Calu3 (cell line): Measurements from ENCODE around the gene APBA2. TPM values are rescaled to one million over a fixed set of nuclear protein-coding genes. Genes with fewer than 3 reads are reported as not detected.

ENCODE experiments used
- BruUV-seq: library from RNA; stranded (reverse); fragments of 400-500 nt; replicated peaks from 2 replicates; lab custom pipeline; 2021; lab: Mats Ljungman, UMichigan
- CTCF ChIA-PET: fragments of 300-600 bp; sonication (Branson Sonifier 250); formaldehyde crosslinking; loops from one replicate; lab custom pipeline; 2022; ENCODE audit warnings: antibody characterized with exemption; lab: Charles Lee
- DNase-seq: peaks from one replicate; pipeline ENCODE4 v3.0.0; 2022
- H3K27ac Mint-ChIP-seq: one replicate; pipeline ENCODE4 v1.8.0; 2022; ENCODE audit warnings: mixed read lengths; ENCODE audit not compliant: unreplicated experiment
- H3K27me3 Mint-ChIP-seq: one replicate; pipeline ENCODE4 v1.8.0; 2022; ENCODE audit warnings: mixed read lengths; ENCODE audit not compliant: unreplicated experiment
- H3K36me3 Mint-ChIP-seq: one replicate; pipeline ENCODE4 v1.8.0; 2022; ENCODE audit warnings: mild to moderate bottlenecking, moderate library complexity, mixed read lengths; ENCODE audit not compliant: insufficient read depth, unreplicated experiment
- H3K4me1 Mint-ChIP-seq: one replicate; pipeline ENCODE4 v1.8.0; 2022; ENCODE audit warnings: mild to moderate bottlenecking, low read depth, mixed read lengths; ENCODE audit not compliant: unreplicated experiment
- H3K4me3 Mint-ChIP-seq: one replicate; pipeline ENCODE4 v1.8.0; 2022; ENCODE audit warnings: mild to moderate bottlenecking, low read depth, moderate library complexity, mixed read lengths; ENCODE audit not compliant: unreplicated experiment
- H3K9me3 Mint-ChIP-seq: one replicate; pipeline ENCODE4 v1.8.0; 2022; ENCODE audit warnings: low read depth, mixed read lengths; ENCODE audit not compliant: unreplicated experiment
- CTCF ChIP-seq: fragments of 200-600 bp; IDR thresholded peaks from one replicate; pipeline ENCODE4 v1.8.0; 2022; ENCODE audit warnings: antibody characterized with exemption; ENCODE audit not compliant: unreplicated experiment
- intact Hi-C: fragments of 100-400 bp; cut with micrococcal nuclease; formaldehyde crosslinking; loops from one replicate; pipeline ENCODE4 v1.10.0; 2022; ENCODE audit not compliant: unreplicated experiment
- total RNA-seq: library from RNA; stranded (reverse); gene quantifications from 2 replicates; pipeline ENCODE4 v1.2.3, GENCODE V29; 2022

APBA2 gene
- total RNA-seq, 1 experiment from 2014 or later: not detected

GRCh38 chr15:28885128-28885629, 595 bp upstream of the APBA2 start:
- Mint-ChIP-seq H3K9me3 (peaks cover 1% of the 10 kb centered on the region), H3K27ac (no peak overlapping the region), H3K4me3 (no peak overlapping the region), H3K4me1 (no peaks in the 10 kb centered on the region), H3K36me3 (no peaks in the 10 kb centered on the region), H3K27me3 (no peaks in the 10 kb centered on the region)
- CTCF ChIA-PET: no interaction called here
- intact Hi-C loops: no loop called here
- TF ChIP-seq CTCF: no peak
- DNase-seq: no peak
- no TSS peak for BruUV-seq

GRCh38 chr15:28886431-28887338, 911 bp downstream of the APBA2 start:
- no peak for DNase-seq
- intact Hi-C loops: no loop called here
- CTCF ChIA-PET: no interaction called here
- H3K36me3 Mint-ChIP-seq: no peaks in the 10 kb centered on the region
- H3K27ac Mint-ChIP-seq: no peak overlapping the region
- no TSS peak for BruUV-seq
- no peaks in the 10 kb centered on the region for H3K9me3 Mint-ChIP-seq
- no peaks in the 10 kb centered on the region for H3K4me1 Mint-ChIP-seq
- no peaks in the 10 kb centered on the region for H3K27me3 Mint-ChIP-seq
- TF ChIP-seq CTCF: no peak
- H3K4me3 Mint-ChIP-seq: no peak overlapping the region

GRCh38 chr15:28887339-28888174, 1.8 kb downstream of the APBA2 start:
- Mint-ChIP-seq H3K9me3 (no peaks in the 10 kb centered on the region), H3K27me3 (no peaks in the 10 kb centered on the region), H3K36me3 (no peaks in the 10 kb centered on the region), H3K27ac (no peak overlapping the region), H3K4me1 (no peaks in the 10 kb centered on the region), H3K4me3 (no peak overlapping the region)
- intact Hi-C loops: no loop called here
- CTCF ChIA-PET: no interaction called here
- DNase-seq: no peak
- no TSS peak for BruUV-seq
- TF ChIP-seq CTCF: no peak

- no peak for DNase-seq
- BruUV-seq: no TSS peak
- no peak for TF ChIP-seq CTCF
- intact Hi-C loops: no loop called here
- H3K27me3 Mint-ChIP-seq: no peaks in the 10 kb centered on the region
- no peaks in the 10 kb centered on the region for H3K36me3 Mint-ChIP-seq
- no peaks in the 10 kb centered on the region for H3K4me1 Mint-ChIP-seq
- no peaks in the 10 kb centered on the region for H3K9me3 Mint-ChIP-seq
- H3K27ac Mint-ChIP-seq: no peak overlapping the region
- no peak overlapping the region for H3K4me3 Mint-ChIP-seq
- CTCF ChIA-PET: no interaction called here
These were observed 2.6 kb downstream of the APBA2 start for GRCh38 chr15:28888302-28888894.
